ENCODE data around the gene PRUNE1.
A peak's percentile ranks its signal among the peaks of the same experiment; 100 is the strongest.

The PRUNE1 gene

DNA sequence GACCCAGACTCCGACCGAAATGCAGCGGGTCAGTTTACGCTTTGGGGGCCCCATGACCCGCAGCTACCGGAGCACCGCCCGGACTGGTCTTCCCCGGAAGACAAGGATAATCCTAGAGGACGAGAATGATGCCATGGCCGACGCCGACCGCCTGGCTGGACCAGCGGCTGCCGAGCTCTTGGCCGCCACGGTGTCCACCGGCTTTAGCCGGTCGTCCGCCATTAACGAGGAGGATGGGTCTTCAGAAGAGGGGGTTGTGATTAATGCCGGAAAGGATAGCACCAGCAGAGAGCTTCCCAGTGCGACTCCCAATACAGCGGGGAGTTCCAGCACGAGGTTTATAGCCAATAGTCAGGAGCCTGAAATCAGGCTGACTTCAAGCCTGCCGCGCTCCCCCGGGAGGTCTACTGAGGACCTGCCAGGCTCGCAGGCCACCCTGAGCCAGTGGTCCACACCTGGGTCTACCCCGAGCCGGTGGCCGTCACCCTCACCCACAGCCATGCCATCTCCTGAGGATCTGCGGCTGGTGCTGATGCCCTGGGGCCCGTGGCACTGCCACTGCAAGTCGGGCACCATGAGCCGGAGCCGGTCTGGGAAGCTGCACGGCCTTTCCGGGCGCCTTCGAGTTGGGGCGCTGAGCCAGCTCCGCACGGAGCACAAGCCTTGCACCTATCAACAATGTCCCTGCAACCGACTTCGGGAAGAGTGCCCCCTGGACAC is 39.8 kb downstream of the PRUNE1 start:
- ChIA-PET POLR2A (interaction anchor here (1.0 to 6.4 kb wide), 6 partner anchors 10 to 42 kb away, joined by 3 to 53 read pairs (median 4); partner anchors contain the start of genes BNIPL, CDC42SE1, GABPB2 and MLLT11), CTCF (interaction anchor here (0.5 to 1.0 kb wide), 4 partner anchors 13 to 70 kb away, joined by 3 to 5 read pairs (median 4); no protein-coding TSS in a partner anchor)
- TF ChIP-seq L3MBTL2 (conservative IDR thresholded peaks at IDR 0.05) (peak; percentile 94), ZNF384 (IDR thresholded peaks at IDR 0.05) (no peak)
- peak; percentile 86 for DNase-seq (ENCODE audit: extremely low spot score)

DNA sequence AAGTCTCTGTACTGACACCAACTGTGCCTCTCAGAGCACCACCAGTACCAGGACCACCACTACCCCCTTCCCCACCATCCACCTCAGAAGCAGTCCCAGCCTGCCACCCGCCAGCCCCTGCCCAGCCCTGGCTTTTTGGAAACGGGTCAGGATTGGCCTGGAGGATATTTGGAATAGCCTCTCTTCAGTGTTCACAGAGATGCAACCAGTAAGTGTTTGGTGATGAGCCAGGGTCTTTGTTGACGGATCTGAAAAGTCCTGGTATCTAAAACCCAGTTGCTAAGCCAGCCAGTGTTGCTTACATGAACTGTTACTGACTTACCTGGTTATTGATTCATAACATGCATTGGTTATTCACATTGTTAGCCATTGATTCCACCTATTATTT is 40.4 kb downstream of the PRUNE1 start:
- no peak for DNase-seq (ENCODE audit: extremely low spot score)
- TF ChIP-seq HDGF (IDR thresholded peaks at IDR 0.05; ENCODE audit: borderline replicate concordance), result peak; percentile 90; the same call in 1 of the 2 replicates
- no peak for TF ChIP-seq CTBP1 (IDR thresholded peaks at IDR 0.05; ENCODE audit: borderline replicate concordance)
- POLR2A ChIA-PET, result interaction anchor here (1.0 to 6.4 kb wide), 4 partner anchors 12 to 42 kb away, joined by 3 to 53 read pairs (median 4); partner anchors contain the start of genes BNIPL, CDC42SE1 and MLLT11
- CTCF ChIA-PET, result interaction anchor here (0.6 to 0.7 kb wide), 2 partner anchors 14 kb away, joined by 3 to 4 read pairs; no protein-coding TSS in a partner anchor

DNA sequence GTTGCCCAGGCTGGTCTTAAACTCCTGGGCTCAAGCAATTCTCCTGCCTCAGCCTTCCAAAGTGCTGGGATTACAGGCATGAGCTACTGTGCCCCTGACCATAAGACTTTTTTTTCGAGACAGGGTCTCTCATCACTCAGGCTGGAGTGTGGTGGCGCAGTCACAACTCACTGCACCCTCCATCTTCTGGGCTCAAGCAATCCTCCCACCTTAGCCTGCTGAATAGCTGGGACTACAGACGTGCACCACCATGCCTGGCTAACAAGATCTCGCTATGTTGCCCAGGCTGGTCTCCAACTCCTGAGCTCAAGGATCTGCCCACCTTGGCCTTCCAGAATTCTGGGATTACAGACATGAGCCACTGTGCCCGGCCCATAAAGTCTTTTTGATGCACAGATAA is 41.2 kb downstream of the PRUNE1 start:
- ChIA-PET POLR2A (interaction anchor here (1.3 to 6.4 kb wide), 3 partner anchors 11 to 22 kb away, joined by 3 to 53 read pairs (median 7); partner anchors contain the start of genes CDC42SE1, GABPB2 and MLLT11), CTCF (interaction anchor here (0.8 kb wide), 1 partner anchor 23 kb away, joined by 3 read pairs; no protein-coding TSS in a partner anchor)
- DNase-seq (ENCODE audit: extremely low spot score), result no peak
- TF ChIP-seq FOXK2 (IDR thresholded peaks at IDR 0.05) (no peak), ZNF384 (IDR thresholded peaks at IDR 0.05) (no peak), FOXM1 (IDR thresholded peaks at IDR 0.05; ENCODE audit: borderline replicate concordance) (no peak), L3MBTL2 (conservative IDR thresholded peaks at IDR 0.05) (no peak), BHLHE40 (IDR thresholded peaks at IDR 0.05; ENCODE audit: borderline replicate concordance) (no peak), SP1 (IDR thresholded peaks at IDR 0.05) (no peak), FOXA1 (IDR thresholded peaks at IDR 0.05) (no peak), LEF1 (IDR thresholded peaks at IDR 0.05; ENCODE audit: borderline replicate concordance) (no peak), HDGF (IDR thresholded peaks at IDR 0.05; ENCODE audit: borderline replicate concordance) (no peak), PKNOX1 (IDR thresholded peaks at IDR 0.05) (no peak), ARNT (IDR thresholded peaks at IDR 0.05) (no peak), TARDBP (IDR thresholded peaks at IDR 0.05) (no peak), CTBP1 (IDR thresholded peaks at IDR 0.05; ENCODE audit: borderline replicate concordance) (no peak), ELF4 (IDR thresholded peaks at IDR 0.05) (no peak)

- ChIA-PET POLR2A (interaction anchor here (1.3 to 6.4 kb wide), 3 partner anchors 10 to 23 kb away, joined by 3 to 53 read pairs (median 7); partner anchors contain the start of genes CDC42SE1, GABPB2 and MLLT11), CTCF (interaction anchor here (0.6 kb wide), 1 partner anchor 56 kb away, joined by 5 read pairs; no protein-coding TSS in a partner anchor)
- TF ChIP-seq ARNT (IDR thresholded peaks at IDR 0.05) (no peak), FOXA1 (IDR thresholded peaks at IDR 0.05) (no peak), NFRKB (IDR thresholded peaks at IDR 0.05) (no peak), LEF1 (IDR thresholded peaks at IDR 0.05; ENCODE audit: borderline replicate concordance) (no peak), PKNOX1 (IDR thresholded peaks at IDR 0.05) (no peak), SP1 (IDR thresholded peaks at IDR 0.05) (no peak), CTBP1 (IDR thresholded peaks at IDR 0.05; ENCODE audit: borderline replicate concordance) (no peak), FOXK2 (IDR thresholded peaks at IDR 0.05) (no peak), HDGF (IDR thresholded peaks at IDR 0.05; ENCODE audit: borderline replicate concordance) (no peak), ZNF384 (IDR thresholded peaks at IDR 0.05) (no peak), TARDBP (IDR thresholded peaks at IDR 0.05) (no peak), BHLHE40 (IDR thresholded peaks at IDR 0.05; ENCODE audit: borderline replicate concordance) (no peak)
- no peak for DNase-seq (ENCODE audit: extremely low spot score)
These were observed 41.9 kb downstream of the PRUNE1 start for GRCh38 chr1:151050051-151050688.

DNA sequence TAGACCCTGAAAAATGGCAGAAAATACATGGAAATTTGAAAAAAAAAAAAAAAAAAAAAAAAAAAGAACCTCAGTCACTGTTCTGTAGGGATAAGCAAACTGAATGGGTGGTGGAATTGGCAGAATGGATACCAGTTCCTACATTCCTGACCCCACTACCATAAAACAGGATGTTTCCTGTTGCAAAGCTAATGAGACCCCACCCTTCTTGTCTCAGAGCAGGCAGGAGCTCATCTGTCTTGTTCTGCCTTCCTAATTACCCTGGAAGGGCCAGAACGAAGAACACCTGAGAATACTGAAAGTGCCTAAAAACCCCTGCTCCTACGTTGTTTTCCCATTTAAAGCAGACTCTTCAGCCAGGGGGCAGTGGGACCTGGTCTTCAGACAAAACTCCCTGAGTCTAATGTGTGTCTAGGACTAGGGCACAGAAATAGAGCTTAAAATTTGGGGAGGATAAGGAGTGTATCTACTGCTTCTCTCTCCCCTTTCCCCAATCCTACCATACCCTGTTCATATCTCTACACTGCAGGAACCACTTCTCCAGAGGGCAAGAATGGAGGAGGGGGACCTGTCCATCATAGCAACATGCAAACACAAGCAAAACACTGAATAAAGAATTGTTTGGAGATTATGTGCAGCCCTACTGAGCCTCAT is 43.2 kb downstream of the PRUNE1 start:
- ChIA-PET POLR2A (interaction anchor here (6.4 kb wide), 1 partner anchor 9 kb away, joined by 53 read pairs; the partner anchor contains the start of genes CDC42SE1 and MLLT11), CTCF (interaction anchor here (0.5 to 0.6 kb wide), 2 partner anchors 18 to 27 kb away, joined by 3 read pairs; no protein-coding TSS in a partner anchor)
- no peak for TF ChIP-seq FOXM1 (IDR thresholded peaks at IDR 0.05; ENCODE audit: borderline replicate concordance)
- 0 out of 2 replicates have a peak, but pooled peaks have one; percentile 25 for TF ChIP-seq ZNF384 (IDR thresholded peaks at IDR 0.05)
- DNase-seq (ENCODE audit: extremely low spot score), result no peak

GRCh38 chr1:151054971-151055547 is 46.8 kb downstream of the PRUNE1 start:
- TF ChIP-seq SUZ12 (IDR thresholded peaks at IDR 0.05), result no peak
- TF ChIP-seq HDGF (IDR thresholded peaks at IDR 0.05; ENCODE audit: borderline replicate concordance), result no peak
- no peak for TF ChIP-seq ARNT (IDR thresholded peaks at IDR 0.05)
- POLR2A ChIA-PET, result no interaction called here
- CTCF ChIA-PET, result interaction anchor here (0.6 kb wide), 1 partner anchor 201 kb away, joined by 6 read pairs; no protein-coding TSS in a partner anchor
- DNase-seq (ENCODE audit: extremely low spot score), result no peak
